ENCODE data around the gene ZNF595. TPM values are rescaled to one million over a fixed set of nuclear protein-coding genes. Genes with fewer than 3 reads are reported as not detected.

The ZNF595 gene
- polyA plus RNA-seq, 3 donors = 13.4 to 14.4 (median 13.8) TPM

DNA sequence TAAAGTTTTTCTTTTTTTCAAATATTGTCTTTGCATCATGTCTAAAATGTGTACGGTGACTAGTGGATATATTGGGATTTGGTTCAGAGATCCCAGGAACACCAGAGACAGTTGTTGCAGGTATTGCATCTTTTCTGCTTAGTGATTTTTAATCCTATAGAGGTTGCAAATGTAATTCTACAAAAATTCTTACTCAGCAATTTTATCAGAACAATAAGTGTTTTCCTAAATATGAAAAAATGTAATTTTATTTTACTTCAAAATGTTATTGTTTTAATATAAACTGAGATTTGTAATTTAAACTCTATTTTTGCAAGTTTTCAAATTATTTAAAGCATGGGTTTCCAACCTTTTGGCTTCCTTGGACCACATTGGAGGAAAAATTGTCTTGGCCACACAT lies 79.4 kb downstream of the ZNF595 start:
- DNase-seq = no peak

Other genes with a start within 250 kb of the ZNF595 start
- gene ZNF718, start 71.2 kb downstream of the ZNF595 start, polyA plus RNA-seq (ENCODE audit: insufficient read length in 3 of 3) = 10 to 100 TPM; 11.1 to 21.7 (median 18.1) TPM

Measured in renal pelvis (tissue), 4 donors.